ENCODE measurements around the gene GRIA1. TPM values are rescaled to one million over a fixed set of nuclear protein-coding genes. Genes with fewer than 3 reads are reported as not detected.

Gene GRIA1
- total and polyA plus RNA-seq, 2 of the 4 experiments (the other 2 are of a cell fraction): 0.48 to 1.3 TPM

DNA sequence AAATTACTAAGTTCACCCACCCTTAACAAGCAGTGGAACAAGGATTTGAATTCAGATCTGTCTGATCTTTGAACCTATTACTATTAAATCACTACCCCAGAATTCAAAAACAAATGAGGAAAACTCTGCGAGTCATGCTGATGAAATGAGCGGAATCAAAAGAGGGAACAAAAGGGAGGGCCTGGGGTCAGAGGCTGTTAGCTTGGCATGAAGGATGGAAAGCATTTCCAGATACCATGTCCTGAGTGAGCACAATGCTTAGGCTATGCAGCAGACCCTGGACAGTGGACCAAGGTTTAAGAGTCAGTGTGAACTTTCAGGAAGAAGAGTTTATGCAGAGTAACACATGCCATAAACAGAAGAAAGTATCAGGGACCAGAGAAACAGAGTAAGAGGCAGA is 30.5 kb downstream of the GRIA1 start:
- Histone ChIP-seq H2AFZ (replicated peaks; ENCODE audit: low read length, poor library complexity) (no peak overlapping the region), H3K36me3 (ENCODE audit: control insufficient read depth, insufficient read depth, low read length) (no peaks in the 10 kb centered on the region), H3K79me1 (ENCODE audit: low read depth in 1 of 2, low read length in 2 of 2) (no peaks in the 10 kb centered on the region), H3K4me1 (ENCODE audit: control insufficient read depth, insufficient read depth, low read length) (peaks cover 21% of the 10 kb centered on the region), H3K27ac (ENCODE audit: insufficient read depth, low read length) (peak overlapping the region; percentile 81; the same call in 1 of the 2 replicates), H3K9me3 (ENCODE audit: control insufficient read depth, insufficient read depth, low read length) (no peaks in the 10 kb centered on the region), H4K20me1 (ENCODE audit: insufficient read depth, low read length) (no peaks in the 10 kb centered on the region), H2BK15ac (ENCODE audit: low read depth, low read length) (0 out of 3 replicates have a peak overlapping the region, but pooled peaks have one; percentile 4), H3K4me2 (ENCODE audit: low read depth, low read length) (no peak overlapping the region), H3K14ac (replicated peaks; ENCODE audit: low read depth, low read length) (peak overlapping the region; percentile 24; the same call in 1 of the 2 replicates), H3K9ac (ENCODE audit: low read depth, low read length) (no peak overlapping the region), H4K91ac (ENCODE audit: insufficient read depth, low read depth, low read length) (peak overlapping the region; percentile 12), H3K9me1 (ENCODE audit: insufficient read depth, low read length) (no peaks in the 10 kb centered on the region), H2BK20ac (ENCODE audit: low read depth, low read length) (peak overlapping the region; percentile 73), H2AK9ac (replicated peaks; ENCODE audit: low read depth, low read length, poor library complexity) (no peak overlapping the region), H2AK5ac (ENCODE audit: low read depth, low read length) (0 out of 2 replicates have a peak overlapping the region, but pooled peaks have one; percentile 5), H3K27me3 (ENCODE audit: control insufficient read depth, insufficient read depth, low read length) (no peaks in the 10 kb centered on the region), H3K4me3 (ENCODE audit: insufficient read depth, low read depth, low read length) (no peak overlapping the region), H3K56ac (ENCODE audit: extremely low read depth, insufficient read depth, low read length) (no peak overlapping the region; the same call in 1 of the 2 replicates), H2BK5ac (ENCODE audit: low read depth, low read length, poor library complexity, severe bottlenecking) (peak overlapping the region; percentile 65), H3K18ac (ENCODE audit: low read depth, low read length) (peak overlapping the region; percentile 82), H4K8ac (ENCODE audit: low read depth in 2 of 2, low read length in 2 of 2) (peak overlapping the region in 1 of 2 experiments; percentile 27; a peak in 2 of 4 replicates), H3K23ac (ENCODE audit: low read depth, low read length) (no peak overlapping the region), H3K4ac (ENCODE audit: low read depth, low read length) (peak overlapping the region; percentile 48), H2BK120ac (ENCODE audit: low read depth, low read length) (peak overlapping the region; percentile 41), H4K5ac (ENCODE audit: low read depth, low read length) (no peak overlapping the region)
- no peak for TF ChIP-seq RAD21 (IDR thresholded peaks at IDR 0.05; ENCODE audit: low read length)
- no peak for TF ChIP-seq RFX5 (IDR thresholded peaks at IDR 0.05; ENCODE audit: low read depth, low read length)
- TF ChIP-seq, protein P1, sequence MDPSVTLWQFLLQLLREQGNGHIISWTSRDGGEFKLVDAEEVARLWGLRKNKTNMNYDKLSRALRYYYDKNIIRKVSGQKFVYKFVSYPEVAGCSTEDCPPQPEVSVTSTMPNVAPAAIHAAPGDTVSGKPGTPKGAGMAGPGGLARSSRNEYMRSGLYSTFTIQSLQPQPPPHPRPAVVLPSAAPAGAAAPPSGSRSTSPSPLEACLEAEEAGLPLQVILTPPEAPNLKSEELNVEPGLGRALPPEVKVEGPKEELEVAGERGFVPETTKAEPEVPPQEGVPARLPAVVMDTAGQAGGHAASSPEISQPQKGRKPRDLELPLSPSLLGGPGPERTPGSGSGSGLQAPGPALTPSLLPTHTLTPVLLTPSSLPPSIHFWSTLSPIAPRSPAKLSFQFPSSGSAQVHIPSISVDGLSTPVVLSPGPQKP (IDR thresholded peaks at IDR 0.05; ENCODE audit: borderline replicate concordance, low read depth, low read length): no peak
- TF ChIP-seq MAFK (IDR thresholded peaks at IDR 0.05; ENCODE audit: low read depth, low read length): no peak
- no peak for TF ChIP-seq SMC3 (IDR thresholded peaks at IDR 0.05; ENCODE audit: low read depth, low read length)
- no peak for TF ChIP-seq RCOR1 (IDR thresholded peaks at IDR 0.05; ENCODE audit: insufficient replicate concordance, low read length)
- TF ChIP-seq FOS (IDR thresholded peaks at IDR 0.05; ENCODE audit: low read depth, low read length): no peak
- TF ChIP-seq, protein P2, sequence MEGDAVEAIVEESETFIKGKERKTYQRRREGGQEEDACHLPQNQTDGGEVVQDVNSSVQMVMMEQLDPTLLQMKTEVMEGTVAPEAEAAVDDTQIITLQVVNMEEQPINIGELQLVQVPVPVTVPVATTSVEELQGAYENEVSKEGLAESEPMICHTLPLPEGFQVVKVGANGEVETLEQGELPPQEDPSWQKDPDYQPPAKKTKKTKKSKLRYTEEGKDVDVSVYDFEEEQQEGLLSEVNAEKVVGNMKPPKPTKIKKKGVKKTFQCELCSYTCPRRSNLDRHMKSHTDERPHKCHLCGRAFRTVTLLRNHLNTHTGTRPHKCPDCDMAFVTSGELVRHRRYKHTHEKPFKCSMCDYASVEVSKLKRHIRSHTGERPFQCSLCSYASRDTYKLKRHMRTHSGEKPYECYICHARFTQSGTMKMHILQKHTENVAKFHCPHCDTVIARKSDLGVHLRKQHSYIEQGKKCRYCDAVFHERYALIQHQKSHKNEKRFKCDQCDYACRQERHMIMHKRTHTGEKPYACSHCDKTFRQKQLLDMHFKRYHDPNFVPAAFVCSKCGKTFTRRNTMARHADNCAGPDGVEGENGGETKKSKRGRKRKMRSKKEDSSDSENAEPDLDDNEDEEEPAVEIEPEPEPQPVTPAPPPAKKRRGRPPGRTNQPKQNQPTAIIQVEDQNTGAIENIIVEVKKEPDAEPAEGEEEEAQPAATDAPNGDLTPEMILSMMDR (conservative IDR thresholded peaks at IDR 0.05; ENCODE audit: low read depth, low read length): no peak
- TF ChIP-seq NFE2L2 (IDR thresholded peaks at IDR 0.05; ENCODE audit: low read depth, low read length): no peak
- no peak for TF ChIP-seq USF2 (IDR thresholded peaks at IDR 0.05; ENCODE audit: low read depth, low read length)
- no peak for TF ChIP-seq BHLHE40 (IDR thresholded peaks at IDR 0.05; ENCODE audit: low read depth, low read length)
- TF ChIP-seq MXI1 (IDR thresholded peaks at IDR 0.05; ENCODE audit: borderline replicate concordance, low read depth, low read length): no peak
- 80% methylated on average over 1 of the region's 2 CpGs; no CpG with 5 or more reads in 1 of the 2 experiments for WGBS, 2 experiments (ENCODE audit: extremely low coverage in 2 of 2, insufficient read length in 1 of 2)
- BruUV-seq (replicated peaks): no TSS peak
- dilution Hi-C loops (cut with HindIII; ENCODE audit: low sequenced_read_pairs, unreplicated experiment) (no loop called here), intact Hi-C loops (cut with micrococcal nuclease) (no loop called here), in situ Hi-C loops (cut with MboI; ENCODE audit: low sequenced_read_pairs) (no loop called here)
- CTCF ChIA-PET: no interaction called here
- DNase-seq: peak; percentile 40
- POLR2A ChIA-PET (ENCODE audit: unreplicated experiment): no interaction called here
- peak; percentile 65 for ATAC-seq (ENCODE audit: low read depth)
